Measurements from ENCODE around the gene VWA3B.
"Not testable (repeated sequence)": the region's sequence is repeated elsewhere in the genome, so short reads cannot be mapped to it uniquely, and the experiment has no call there.

The VWA3B gene

GRCh38 chr2:98087447-98088020, 567 bp downstream of the VWA3B start:
- FAIRE-seq: no peak

- no peak for FAIRE-seq
Measured at GRCh38 chr2:98088261-98088660, 1.3 kb downstream of the VWA3B start.

GRCh38 chr2:98089941-98090340, 3.0 kb downstream of the VWA3B start:
- FAIRE-seq: no peak

GRCh38 chr2:98090951-98091350, 4.0 kb downstream of the VWA3B start:
- FAIRE-seq: no peak

GRCh38 chr2:98091738-98092137, 4.8 kb downstream of the VWA3B start:
- no peak for FAIRE-seq

DNA sequence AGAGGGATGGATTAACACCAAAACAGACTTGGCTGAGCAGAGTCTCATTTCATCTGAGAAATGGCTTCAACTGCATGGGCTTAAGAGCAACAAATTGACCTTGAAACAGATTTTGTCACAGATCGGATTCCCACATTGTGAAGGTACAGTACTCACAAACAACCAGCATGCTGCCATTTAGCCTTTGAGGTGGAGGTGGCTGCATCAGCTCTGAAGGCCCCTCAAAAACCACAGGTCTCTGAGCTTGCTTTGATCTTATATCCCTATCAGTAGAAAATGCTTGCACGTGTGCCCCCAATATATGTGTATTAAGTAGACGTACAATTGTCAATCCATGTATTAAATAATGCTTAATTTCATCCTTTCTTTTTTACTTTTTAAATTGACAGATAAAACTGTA, 6.2 kb downstream of the VWA3B start:
- no peak for FAIRE-seq

GRCh38 chr2:98093611-98094010, 6.6 kb downstream of the VWA3B start:
- FAIRE-seq: no peak

DNA sequence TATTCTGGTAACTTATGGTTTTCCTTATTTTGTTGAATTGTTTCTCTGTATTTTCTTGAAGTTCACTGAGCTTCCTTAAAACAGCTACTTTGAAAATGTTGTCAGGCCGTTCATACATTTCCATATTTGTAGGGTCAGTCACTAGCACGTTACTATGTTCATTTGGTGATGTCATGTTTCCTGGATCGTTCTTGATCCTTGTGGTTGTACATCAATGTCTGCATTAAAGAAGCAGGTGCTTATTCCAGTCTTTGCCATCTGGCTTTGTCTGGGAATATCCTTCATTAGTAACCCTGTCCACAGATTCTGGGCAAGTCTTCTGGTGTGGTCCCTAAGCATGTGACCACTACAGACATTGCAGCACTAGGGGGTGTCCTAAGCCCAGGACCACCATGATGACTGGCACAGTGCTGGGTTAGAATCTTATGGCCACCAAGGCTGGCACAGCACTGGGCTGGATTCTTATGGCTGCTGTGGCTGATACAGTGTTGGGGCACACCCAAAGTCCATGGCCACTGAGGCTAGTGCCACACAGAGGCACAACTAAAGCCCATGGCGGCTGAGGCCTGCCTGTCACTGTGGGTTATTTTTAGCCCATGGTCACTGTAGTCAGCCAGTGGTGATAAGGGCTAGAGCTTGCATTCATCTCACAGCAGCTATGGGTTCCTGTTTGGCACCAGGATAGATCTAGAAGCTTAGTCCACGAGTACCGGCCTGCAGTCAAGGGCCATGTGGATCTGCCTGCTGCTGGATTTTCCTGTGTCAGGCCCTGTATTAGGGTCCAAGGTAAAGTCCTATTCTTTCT, 13.2 kb downstream of the VWA3B start:
- FAIRE-seq: no peak

DNA sequence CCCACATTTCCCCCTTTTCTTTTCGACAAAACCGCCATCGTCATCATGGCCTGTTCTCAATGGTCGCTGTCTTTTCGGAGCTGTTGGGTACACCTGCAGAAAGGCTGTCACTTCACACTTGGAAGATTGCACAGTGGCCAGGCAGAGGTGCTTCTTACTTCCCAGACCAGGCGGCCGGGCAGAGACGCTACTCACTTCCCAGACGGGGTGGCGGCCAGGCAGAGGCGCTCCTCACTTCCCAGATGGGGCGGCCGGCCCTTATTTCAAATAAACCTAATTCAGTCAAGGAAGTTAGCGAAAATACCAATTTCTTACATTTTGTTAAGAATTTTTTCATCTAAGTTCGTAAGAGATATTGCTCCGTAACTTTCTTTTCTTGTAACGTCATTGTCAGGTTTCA, 15.3 kb downstream of the VWA3B start:
- not testable (repeated sequence) for FAIRE-seq

DNA sequence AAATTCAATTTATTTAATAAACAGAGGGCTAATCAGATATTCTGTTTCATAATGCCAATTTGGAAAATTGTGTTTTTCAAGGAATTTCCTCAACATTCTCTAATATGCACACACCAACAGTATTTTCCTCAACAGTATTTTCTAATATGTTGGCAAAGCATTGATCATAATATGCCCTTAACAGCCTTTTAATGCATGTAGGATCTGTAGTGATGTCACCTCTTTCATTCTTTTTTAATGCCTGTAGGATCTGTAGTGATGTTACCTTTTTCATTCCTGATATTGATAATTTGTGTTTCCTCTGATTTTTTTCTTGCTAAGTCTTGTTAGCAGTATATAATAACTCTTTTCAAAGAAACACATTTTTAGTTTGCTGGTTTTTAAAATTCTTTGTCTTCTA, 15.9 kb downstream of the VWA3B start:
- FAIRE-seq: no peak

- FAIRE-seq: no peak
Measured at GRCh38 chr2:98108110-98108509, 21.1 kb downstream of the VWA3B start.

DNA sequence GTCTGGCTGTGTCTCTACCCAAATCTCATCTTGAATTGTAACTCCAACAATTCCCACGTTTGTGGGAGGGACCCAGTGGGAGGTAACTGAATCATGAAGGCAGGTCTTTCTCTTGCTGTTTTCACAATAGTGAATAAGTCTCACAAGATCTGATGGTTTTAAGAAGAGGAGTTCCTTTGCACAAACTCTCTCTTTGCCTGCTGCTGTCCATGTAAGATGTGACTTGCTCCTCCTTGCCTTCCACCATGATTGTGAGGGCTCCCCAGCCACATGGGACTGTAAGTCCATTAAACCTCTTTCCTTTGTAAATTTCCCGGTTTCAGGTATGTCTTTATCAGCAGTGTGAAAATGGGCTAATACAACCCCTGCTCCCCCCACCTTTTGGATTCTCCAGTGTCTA, 23.8 kb downstream of the VWA3B start:
- no peak for FAIRE-seq

- FAIRE-seq: no peak
Measured at GRCh38 chr2:98114643-98115330, 27.8 kb downstream of the VWA3B start.

- no peak for FAIRE-seq
Measured at GRCh38 chr2:98118161-98118560, 31.2 kb downstream of the VWA3B start.

- no peak for FAIRE-seq
Measured at GRCh38 chr2:98118852-98119251, 31.9 kb downstream of the VWA3B start.

- FAIRE-seq: no peak
Measured at GRCh38 chr2:98121149-98121548, 34.2 kb downstream of the VWA3B start.

GRCh38 chr2:98122524-98122923, 35.6 kb downstream of the VWA3B start:
- FAIRE-seq: no peak

DNA sequence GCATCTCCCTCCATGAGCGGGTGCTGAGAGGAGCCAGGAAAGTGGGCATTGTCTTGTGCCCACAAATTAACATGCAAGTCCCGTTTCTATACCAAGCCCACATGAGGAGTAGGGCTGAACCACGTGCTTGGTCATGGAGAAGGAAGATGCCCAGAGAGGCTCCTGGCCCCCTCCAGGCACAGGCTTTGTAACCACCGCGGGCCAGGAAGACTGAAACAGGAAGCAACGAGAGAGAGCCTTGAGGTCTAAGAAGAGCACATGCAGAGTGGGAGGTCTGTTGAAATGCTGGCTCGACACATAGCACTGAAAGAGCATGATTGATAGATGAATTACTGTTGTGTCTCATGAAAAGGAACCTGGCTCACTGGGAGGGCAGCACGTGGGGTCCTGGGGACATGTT, 36.3 kb downstream of the VWA3B start:
- no peak for FAIRE-seq

- no peak for FAIRE-seq
Measured at GRCh38 chr2:98126061-98126460, 39.1 kb downstream of the VWA3B start.

- FAIRE-seq: no peak
Measured at GRCh38 chr2:98127229-98127989, 40.4 kb downstream of the VWA3B start.

GRCh38 chr2:98128556-98129109, 41.7 kb downstream of the VWA3B start:
- no peak for FAIRE-seq

- not testable (repeated sequence) for FAIRE-seq
Measured at GRCh38 chr2:98130073-98130472, 43.1 kb downstream of the VWA3B start.

Data from TTC549 (cell line).